Measurements from ENCODE around the gene NME7.

NME7 gene

GRCh38 chr1:169107603-169108208 lies 259.9 kb downstream of the NME7 start:
- DNase-seq = peak in 15 of 51 donors; percentile 15 to 59 (median 29)

GRCh38 chr1:169106921-169107602 lies 260.5 kb downstream of the NME7 start:
- peak in 5 of 51 donors; percentile 38 to 59 (median 51) for DNase-seq

GRCh38 chr1:169106095-169106920 lies 261.3 kb downstream of the NME7 start, which contains the start of gene ATP1B1:
ATP1B1 (plus strand) TSS chr1:169106690; CDS start chr1:169106830, 140 bp downstream.
- peak in 49 of 51 donors; percentile 53 to 96 (median 83) for DNase-seq

GRCh38 chr1:169105434-169106094 lies 262.0 kb downstream of the NME7 start:
- peak in 42 of 51 donors; percentile 34 to 96 (median 78) for DNase-seq

- DNase-seq = peak in 3 of 51 donors; percentile 52 to 73 (median 59)
Observed at GRCh38 chr1:169105087-169105433, 262.5 kb downstream of the NME7 start.

- DNase-seq = peak in 2 of 51 donors; percentile 13 to 35
Observed at GRCh38 chr1:169103480-169103893, 264.1 kb downstream of the NME7 start.

- DNase-seq = no peak
Observed at GRCh38 chr1:169103002-169103401, 264.6 kb downstream of the NME7 start.

GRCh38 chr1:169102567-169102966 lies 265.0 kb downstream of the NME7 start:
- DNase-seq = peak in 26 of 51 donors; percentile 20 to 79 (median 44)

GRCh38 chr1:169100651-169101088 lies 266.9 kb downstream of the NME7 start:
- DNase-seq = no peak

GRCh38 chr1:169100208-169100607 lies 267.4 kb downstream of the NME7 start:
- DNase-seq = peak in 1 of 51 donors; percentile 30

GRCh38 chr1:169099561-169099960 lies 268.0 kb downstream of the NME7 start:
- no peak for DNase-seq

GRCh38 chr1:169098380-169098779 lies 269.2 kb downstream of the NME7 start:
- DNase-seq = no peak

- no peak for DNase-seq
Observed at GRCh38 chr1:169094897-169095569, 272.6 kb downstream of the NME7 start.

GRCh38 chr1:169092399-169092798 lies 275.2 kb downstream of the NME7 start:
- no peak for DNase-seq

GRCh38 chr1:169091480-169091941 lies 276.1 kb downstream of the NME7 start:
- peak in 1 of 51 donors; percentile 58 for DNase-seq

- peak in 3 of 51 donors; percentile 18 to 58 (median 58) for DNase-seq
Observed at GRCh38 chr1:169090900-169091311, 276.7 kb downstream of the NME7 start.

GRCh38 chr1:169090308-169090899 lies 277.2 kb downstream of the NME7 start:
- no peak for DNase-seq

- DNase-seq = peak in 2 of 51 donors; percentile 36 to 52
Observed at GRCh38 chr1:169089776-169090175, 277.8 kb downstream of the NME7 start.

GRCh38 chr1:169087876-169088275 lies 279.7 kb downstream of the NME7 start:
- no peak for DNase-seq
